Liver (tissue), 9 donors: Measurements from ENCODE around the gene SSRP1. TPM values are rescaled to one million over a fixed set of nuclear protein-coding genes. Genes with fewer than 3 reads are reported as not detected.

Experiments
- DNase-seq: peaks from one replicate; pipeline ENCODE4 v3.0.0-alpha.2; 2017; ENCODE audit warnings: low spot score
- H3K27ac ChIP-seq, 2 donors: one replicate each; pipeline ENCODE4 v1.7.0; 2013; ENCODE audit warnings: inconsistent platforms in 2 of 2, low read length in 2 of 2, control low read depth in 1 of 2, low read depth in 1 of 2, mild to moderate bottlenecking in 1 of 2
- H3K27me3 ChIP-seq, 4 donors: one replicate each; pipeline versions ENCODE4 v1.6.1 to v1.7.0; 2013; ENCODE audit warnings: low read length in 3 of 4, inconsistent platforms in 1 of 4, mild to moderate bottlenecking in 1 of 4, moderate library complexity in 1 of 4; ENCODE audit not compliant: control insufficient read depth in 4 of 4, insufficient read depth in 4 of 4
- H3K36me3 ChIP-seq, 4 donors: one replicate each; pipeline versions ENCODE4 v1.6.1 to v1.7.0; 2013; ENCODE audit warnings: low read length in 3 of 4, mild to moderate bottlenecking in 3 of 4, low read depth in 1 of 4, moderate library complexity in 1 of 4; ENCODE audit not compliant: control insufficient read depth in 4 of 4, insufficient read depth in 3 of 4
- H3K4me1 ChIP-seq, 4 donors: one replicate each; pipeline versions ENCODE4 v1.6.1 to v1.7.0; 2013; ENCODE audit warnings: low read length in 3 of 4, mild to moderate bottlenecking in 3 of 4, moderate library complexity in 1 of 4; ENCODE audit not compliant: control insufficient read depth in 4 of 4, insufficient read depth in 4 of 4
- H3K4me3 ChIP-seq, 3 donors: one replicate each; pipeline versions ENCODE4 v1.6.1 to v1.7.0; 2013; ENCODE audit warnings: low read length in 3 of 3, control low read depth in 1 of 3, low read depth in 1 of 3, mild to moderate bottlenecking in 1 of 3
- H3K9ac ChIP-seq, 2 donors: one replicate each; pipeline ENCODE4 v1.7.0; 2013; ENCODE audit warnings: low read length in 2 of 2, mild to moderate bottlenecking in 2 of 2, moderate library complexity in 2 of 2, control low read depth in 1 of 2, low read depth in 1 of 2
- H3K9me3 ChIP-seq, 4 donors: one replicate each; pipeline versions ENCODE4 v1.6.1 to v1.7.0; 2013; ENCODE audit warnings: low read length in 3 of 4; ENCODE audit not compliant: control insufficient read depth in 4 of 4
- EGR1 ChIP-seq, 2 donors: IDR thresholded peaks; 2 replicates each; pipeline ENCODE4 v1.6.1; 2016 to 2018; ENCODE audit warnings: antibody characterized with exemption in 2 of 2, low read depth in 2 of 2
- HNF4A ChIP-seq, 2 donors: conservative IDR thresholded peaks; 2 replicates each; pipeline ENCODE4 v1.6.1; 2016; ENCODE audit warnings: antibody characterized with exemption in 2 of 2, mild to moderate bottlenecking in 2 of 2
- HNF4G ChIP-seq: IDR thresholded peaks from 2 replicates; pipeline ENCODE4 v1.6.1; 2016; ENCODE audit warnings: antibody characterized with exemption
- JUND ChIP-seq, 2 donors: IDR thresholded peaks; 2 replicates each; pipeline ENCODE4 v1.6.1; 2016; ENCODE audit warnings: antibody characterized with exemption in 2 of 2
- NR2F2 ChIP-seq: IDR thresholded peaks from 2 replicates; pipeline ENCODE4 v1.6.1; 2016; ENCODE audit warnings: antibody characterized with exemption
- RXRA ChIP-seq, 2 donors: IDR thresholded peaks; 2 replicates each; pipeline ENCODE4 v1.6.1; 2017 to 2018; ENCODE audit warnings: antibody characterized with exemption in 2 of 2, mild to moderate bottlenecking in 1 of 2
- SP1 ChIP-seq: IDR thresholded peaks from 2 replicates; pipeline ENCODE4 v1.6.1; 2018; ENCODE audit warnings: antibody characterized with exemption, mild to moderate bottlenecking
- WGBS: extraction: QIAGEN DNeasy Blood & Tissue Kit; methylation state at CpG from one replicate; pipeline ENCODE4 v1.1.7; 2013; 5-methylcytosine and 5-hydroxymethylcytosine counted together
- polyA plus RNA-seq, 2 donors: library from polyadenylated mRNA; stranded (reverse) in 1 of 2; unstranded in 1 of 2; fragments of 200-250 nt in 1 of 2; fragments of >200 nt in 1 of 2; fragmentation: Nextera tagmentation in 1 of 2; extraction: Ambion mirVana in 1 of 2; gene quantifications; one replicate each; pipeline versions ENCODE4 v1.2.1 to v1.2.3, GENCODE V29; 2013 to 2015
- total RNA-seq, 2 donors: library from RNA; depleted of rRNA; stranded (reverse); fragments of >200 nt; gene quantifications; one replicate each; pipeline ENCODE4 v1.2.3, GENCODE V29; 2014
- TF ChIP-seq, protein P1 (sequence below): IDR thresholded peaks from 2 replicates; pipeline ENCODE4 v1.6.1; 2016; ENCODE audit warnings: antibody characterized with exemption, mild to moderate bottlenecking
- donor health status: healthy.
- donor health status: healthy.
- donor health status: healthy.
- donor health status: healthy.
- donor health status: healthy.

Gene SSRP1
- total and polyA plus RNA-seq, 4 donors, result 13.9 to 45.3 (median 28.4) TPM

- TF ChIP-seq, protein P1, sequence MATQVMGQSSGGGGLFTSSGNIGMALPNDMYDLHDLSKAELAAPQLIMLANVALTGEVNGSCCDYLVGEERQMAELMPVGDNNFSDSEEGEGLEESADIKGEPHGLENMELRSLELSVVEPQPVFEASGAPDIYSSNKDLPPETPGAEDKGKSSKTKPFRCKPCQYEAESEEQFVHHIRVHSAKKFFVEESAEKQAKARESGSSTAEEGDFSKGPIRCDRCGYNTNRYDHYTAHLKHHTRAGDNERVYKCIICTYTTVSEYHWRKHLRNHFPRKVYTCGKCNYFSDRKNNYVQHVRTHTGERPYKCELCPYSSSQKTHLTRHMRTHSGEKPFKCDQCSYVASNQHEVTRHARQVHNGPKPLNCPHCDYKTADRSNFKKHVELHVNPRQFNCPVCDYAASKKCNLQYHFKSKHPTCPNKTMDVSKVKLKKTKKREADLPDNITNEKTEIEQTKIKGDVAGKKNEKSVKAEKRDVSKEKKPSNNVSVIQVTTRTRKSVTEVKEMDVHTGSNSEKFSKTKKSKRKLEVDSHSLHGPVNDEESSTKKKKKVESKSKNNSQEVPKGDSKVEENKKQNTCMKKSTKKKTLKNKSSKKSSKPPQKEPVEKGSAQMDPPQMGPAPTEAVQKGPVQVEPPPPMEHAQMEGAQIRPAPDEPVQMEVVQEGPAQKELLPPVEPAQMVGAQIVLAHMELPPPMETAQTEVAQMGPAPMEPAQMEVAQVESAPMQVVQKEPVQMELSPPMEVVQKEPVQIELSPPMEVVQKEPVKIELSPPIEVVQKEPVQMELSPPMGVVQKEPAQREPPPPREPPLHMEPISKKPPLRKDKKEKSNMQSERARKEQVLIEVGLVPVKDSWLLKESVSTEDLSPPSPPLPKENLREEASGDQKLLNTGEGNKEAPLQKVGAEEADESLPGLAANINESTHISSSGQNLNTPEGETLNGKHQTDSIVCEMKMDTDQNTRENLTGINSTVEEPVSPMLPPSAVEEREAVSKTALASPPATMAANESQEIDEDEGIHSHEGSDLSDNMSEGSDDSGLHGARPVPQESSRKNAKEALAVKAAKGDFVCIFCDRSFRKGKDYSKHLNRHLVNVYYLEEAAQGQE, result no peak
- TF ChIP-seq EGR1 (IDR thresholded peaks at IDR 0.05; ENCODE audit: low read depth in 2 of 2) (no peak), SP1 (no peak), HNF4G (no peak)
Measured at GRCh38 chr11:57309106-57310059, 26.3 kb downstream of the SSRP1 start (continued).

DNA sequence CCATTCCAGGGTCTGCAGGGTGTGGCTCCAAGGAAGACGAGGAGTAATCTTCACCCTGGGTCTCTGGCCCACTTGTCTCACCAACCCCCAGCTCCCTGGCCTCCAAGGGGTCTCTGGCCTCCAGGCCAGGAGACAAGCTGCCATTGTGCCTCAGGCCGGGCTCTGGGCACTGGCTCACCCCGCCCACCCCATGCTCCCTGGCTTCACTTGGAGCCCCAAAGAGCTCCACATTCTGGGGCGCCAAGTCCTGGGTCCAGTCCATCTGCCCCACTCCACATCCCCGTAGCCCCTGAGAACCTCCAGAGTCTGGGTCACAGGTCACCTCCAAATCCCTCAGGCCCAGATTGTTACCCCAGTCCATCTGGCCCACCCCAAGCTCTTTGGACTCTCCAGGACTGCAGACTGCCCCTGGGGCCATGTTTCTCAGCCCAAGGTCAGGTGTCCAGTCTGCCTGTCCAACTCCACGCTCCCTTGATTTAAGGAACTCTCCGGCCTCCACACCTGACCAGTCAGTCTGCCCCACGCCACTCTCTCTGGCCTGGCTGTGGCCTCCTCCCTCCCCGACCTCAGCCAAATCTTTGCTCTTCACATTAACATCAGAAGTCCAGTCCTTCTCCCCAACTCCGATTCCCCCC, 27.1 kb downstream of the SSRP1 start:
- no peak overlapping the region for H3K4me3 ChIP-seq
- H3K4me1 ChIP-seq, result peaks cover 41 to 79% (median 66%) of the 10 kb centered on the region in 4 donors
- 94% methylated on average over 10 of the region's 10 CpGs for WGBS
- DNase-seq, result no peak
- peaks cover 1 to 6% (median 3%) of the 10 kb centered on the region in 4 donors for H3K36me3 ChIP-seq
- no peak overlapping the region for H3K9ac ChIP-seq
- no peaks in the 10 kb centered on the region for H3K27me3 ChIP-seq
- TF ChIP-seq JUND (IDR thresholded peaks at IDR 0.05) (no peak), HNF4A (conservative IDR thresholded peaks at IDR 0.05) (peak; percentile 16 to 22)
- H3K27ac ChIP-seq, result peak overlapping the region; percentile 92 to 93
- no peaks in the 10 kb centered on the region for H3K9me3 ChIP-seq

DNA sequence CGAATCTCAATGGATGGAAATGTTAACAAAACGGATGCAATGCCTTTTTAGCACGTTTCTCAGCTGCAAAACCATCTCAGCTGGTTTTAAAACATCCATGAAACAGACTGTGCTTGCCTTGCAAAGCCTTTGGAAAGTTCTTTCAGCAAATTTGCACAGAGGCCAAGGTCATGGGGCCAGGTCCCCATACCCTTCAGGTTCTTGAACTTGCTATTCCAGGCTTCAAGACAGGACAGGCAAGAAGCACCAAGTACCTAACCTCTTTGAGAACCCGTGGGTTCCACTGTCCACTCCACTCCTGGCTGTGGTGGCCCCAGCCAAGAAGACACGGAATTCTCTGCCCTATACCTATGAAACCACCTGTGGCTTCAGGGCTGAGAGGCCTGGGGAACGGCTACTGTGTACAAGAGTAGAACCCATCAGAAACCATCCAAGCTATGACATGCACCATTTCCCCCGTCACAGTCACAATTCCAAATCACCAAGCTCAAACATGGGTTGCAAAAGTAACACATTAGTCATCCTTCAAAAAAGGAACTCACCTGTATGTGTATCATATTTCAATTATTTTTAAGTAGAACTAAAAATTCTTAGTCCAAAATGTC, 27.9 kb downstream of the SSRP1 start:
- DNase-seq, result no peak
- Histone ChIP-seq H3K27ac (peak overlapping the region; percentile 92 to 93), H3K36me3 (peaks cover 0 to 9% (median 4%) of the 10 kb centered on the region in 4 donors), H3K4me1 (peaks cover 34 to 71% (median 60%) of the 10 kb centered on the region in 4 donors), H3K27me3 (no peaks in the 10 kb centered on the region), H3K4me3 (no peak overlapping the region), H3K9me3 (no peaks in the 10 kb centered on the region), H3K9ac (no peak overlapping the region)
- 30% methylated on average over 7 of the region's 7 CpGs for WGBS
- TF ChIP-seq NR2F2 (peak; percentile 73), HNF4G (no peak), HNF4A (conservative IDR thresholded peaks at IDR 0.05) (peak in 1 of 2 donors; percentile 15), RXRA (IDR thresholded peaks at IDR 0.05) (peak; percentile 75 to 76)
